GM19452 (cell line): ENCODE measurements around the gene ERP29.
"Not testable (repeated sequence)": the region's sequence is repeated elsewhere in the genome, so short reads cannot be mapped to it uniquely, and the experiment has no call there.

ENCODE experiments used
- ATAC-seq: cut with Tn5 transposase; IDR thresholded peaks from one replicate; pipeline ENCODE4 v1.9.1; 2021; ENCODE audit not compliant: unreplicated experiment

Gene ERP29

GRCh38 chr12:112032292-112032691 is 19.1 kb downstream of the ERP29 start:
- no peak for ATAC-seq

GRCh38 chr12:112035219-112035785 is 22.1 kb downstream of the ERP29 start:
- no peak for ATAC-seq

GRCh38 chr12:112036614-112037013 is 23.4 kb downstream of the ERP29 start:
- not testable (repeated sequence) for ATAC-seq

GRCh38 chr12:112046003-112046402 is 32.8 kb downstream of the ERP29 start:
- no peak for ATAC-seq

GRCh38 chr12:112049351-112049750 is 36.1 kb downstream of the ERP29 start:
- ATAC-seq: no peak

- ATAC-seq: no peak
Measured at GRCh38 chr12:112061137-112061536, 47.9 kb downstream of the ERP29 start.

- no peak for ATAC-seq
Measured at GRCh38 chr12:112063273-112063672, 50.0 kb downstream of the ERP29 start.

GRCh38 chr12:112066566-112066965 is 53.3 kb downstream of the ERP29 start:
- ATAC-seq: no peak
